HG03571 (cell line): ENCODE measurements around the gene ADGRF1.
"Not testable (repeated sequence)": the region's sequence is repeated elsewhere in the genome, so short reads cannot be mapped to it uniquely, and the experiment has no call there.

ENCODE experiments used
- ATAC-seq: cut with Tn5 transposase; IDR thresholded peaks from one replicate; pipeline ENCODE4 v1.9.1; 2021; ENCODE audit not compliant: unreplicated experiment

ADGRF1 gene

DNA sequence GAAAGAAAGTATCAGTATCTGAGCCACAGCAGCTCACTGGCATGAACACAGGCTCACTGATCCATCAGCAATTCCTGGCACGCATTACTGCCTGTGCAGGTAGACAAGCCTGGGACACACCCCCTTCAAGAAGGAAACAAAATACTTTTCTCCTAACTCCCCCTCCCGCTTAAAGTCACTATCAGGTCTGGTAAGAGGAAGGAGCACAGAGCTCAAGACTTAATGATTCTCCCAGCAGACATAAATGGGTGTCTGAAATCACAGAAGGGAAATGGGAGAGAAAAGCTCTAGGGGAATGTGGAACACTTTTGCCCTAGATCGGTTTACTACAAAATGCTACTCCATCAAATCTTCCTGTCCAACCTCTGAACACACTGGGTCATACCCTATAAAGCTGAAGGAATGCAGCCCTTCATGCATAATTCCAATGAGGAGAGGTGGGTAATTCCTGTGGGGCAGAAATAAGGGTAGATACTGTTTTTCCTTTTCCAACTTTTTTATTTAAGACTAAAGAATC, at the start of gene ADGRF1:
TSS of gene ADGRF1 (minus strand) at position 58 of the 517 bp plus-strand sequence. CDS start 13,271 bp downstream, outside the sequence.
- no peak for ATAC-seq

DNA sequence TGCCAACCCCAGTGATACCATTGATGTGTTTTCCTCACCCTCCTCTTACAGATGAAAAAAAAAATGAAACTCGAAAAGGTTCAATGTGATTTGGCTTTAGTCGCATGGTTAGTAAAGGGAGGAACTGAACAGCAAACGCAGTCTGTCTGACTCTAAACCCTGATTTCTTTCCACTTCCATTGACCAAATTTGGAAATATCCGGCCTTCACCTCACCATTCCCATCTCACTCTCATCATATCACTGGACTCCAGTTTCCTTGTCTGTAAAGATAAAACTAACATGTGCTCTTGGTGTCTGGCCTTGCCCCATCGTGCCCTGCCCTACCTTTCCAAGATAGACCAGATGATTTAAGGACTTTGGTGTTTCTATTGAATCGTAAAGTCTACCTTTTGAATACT, 48.7 kb upstream of the ADGRF1 start:
- no peak for ATAC-seq

DNA sequence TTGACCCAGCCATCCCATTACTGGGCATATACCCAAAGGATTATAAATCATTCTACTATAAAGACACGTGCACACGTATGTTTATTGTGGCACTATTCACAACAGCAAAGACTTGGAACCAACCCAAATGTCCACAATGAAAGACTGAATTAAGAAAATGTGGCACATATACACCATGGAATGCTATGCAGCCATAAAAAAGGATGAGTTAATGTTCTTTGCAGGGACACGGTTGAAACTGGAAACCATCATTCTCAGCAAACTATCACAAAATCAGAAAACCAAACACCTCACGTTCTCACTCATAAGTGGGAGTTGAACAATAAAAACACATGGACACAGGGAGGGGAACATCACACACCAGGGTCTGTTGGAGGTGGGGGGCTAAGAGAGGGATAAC, 47.3 kb upstream of the ADGRF1 start:
- not testable (repeated sequence) for ATAC-seq

DNA sequence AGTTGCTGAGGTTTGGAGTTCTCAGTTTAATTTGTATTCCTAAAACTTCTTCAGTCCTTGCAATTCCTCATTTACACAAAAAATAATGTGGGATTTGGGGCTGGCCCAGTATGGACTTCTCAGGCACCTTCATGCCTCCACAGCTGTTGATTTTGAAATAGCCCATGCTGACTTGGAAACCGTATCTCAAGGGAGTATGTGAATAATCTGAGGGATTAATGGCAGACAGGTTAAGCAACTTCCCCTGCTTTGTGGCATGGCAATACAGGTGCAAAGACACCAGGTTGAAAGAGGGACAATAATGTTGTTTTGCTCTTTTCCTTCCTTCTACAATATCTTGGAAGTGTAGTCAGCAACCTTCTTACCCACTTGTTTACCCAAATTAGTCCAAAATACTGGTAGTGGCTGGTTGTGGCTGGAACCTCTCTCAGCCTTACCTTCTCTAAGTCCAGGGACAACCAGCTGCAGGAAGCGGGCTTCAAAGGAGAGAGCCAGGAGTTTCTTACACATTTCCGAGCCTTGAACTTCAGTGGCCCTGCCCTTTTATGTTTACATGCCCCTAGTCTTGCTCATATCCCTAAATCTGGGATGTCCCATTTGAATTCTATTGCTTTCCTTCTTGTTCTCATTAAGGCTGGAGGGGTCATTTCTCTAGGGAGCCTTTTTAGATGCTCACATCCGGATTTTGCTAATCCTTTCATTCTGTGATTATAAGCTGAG, 44.1 kb upstream of the ADGRF1 start:
- no peak for ATAC-seq

DNA sequence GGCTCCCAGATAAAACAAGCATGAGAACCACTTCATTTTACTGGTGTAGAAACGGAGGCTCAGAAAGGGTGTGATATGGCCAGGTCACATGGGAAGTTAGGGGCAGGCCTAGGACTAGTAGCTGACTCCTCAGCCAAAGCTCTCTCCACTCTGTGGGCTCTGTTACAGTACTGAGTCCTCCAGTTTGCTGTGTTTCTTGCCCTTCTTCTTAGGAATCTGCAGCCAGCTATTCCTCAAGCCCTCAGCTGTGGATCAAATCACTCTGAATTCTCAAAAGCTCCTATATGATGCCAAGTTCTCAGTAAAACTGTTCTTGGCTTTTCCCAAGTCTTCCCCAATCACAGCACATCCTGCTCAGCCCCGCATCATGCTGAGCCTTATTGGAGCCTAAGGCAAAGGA, 42.5 kb upstream of the ADGRF1 start:
- ATAC-seq = no peak

DNA sequence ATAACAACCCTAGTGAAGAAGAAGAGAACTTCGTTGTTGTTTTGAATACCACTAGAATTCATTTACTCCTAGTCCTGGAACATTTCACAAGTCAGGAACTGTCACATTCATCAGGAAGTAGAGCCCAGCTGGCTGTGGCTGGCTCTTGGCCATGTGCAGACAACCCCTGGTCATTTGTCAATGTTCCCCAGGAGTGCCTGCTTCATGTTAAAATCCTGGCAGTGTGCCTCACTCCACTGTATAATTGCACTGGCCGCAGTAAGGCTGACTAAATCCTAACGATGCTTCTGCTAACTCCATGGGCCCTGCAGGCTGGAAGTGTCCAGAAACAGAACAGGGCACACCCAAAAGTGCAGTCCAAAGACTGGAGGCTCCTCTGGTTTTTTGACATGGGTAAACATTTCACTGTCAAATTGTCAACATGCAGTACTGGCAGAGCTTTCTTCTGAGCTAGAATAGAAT, 41.5 kb upstream of the ADGRF1 start:
- ATAC-seq = no peak

DNA sequence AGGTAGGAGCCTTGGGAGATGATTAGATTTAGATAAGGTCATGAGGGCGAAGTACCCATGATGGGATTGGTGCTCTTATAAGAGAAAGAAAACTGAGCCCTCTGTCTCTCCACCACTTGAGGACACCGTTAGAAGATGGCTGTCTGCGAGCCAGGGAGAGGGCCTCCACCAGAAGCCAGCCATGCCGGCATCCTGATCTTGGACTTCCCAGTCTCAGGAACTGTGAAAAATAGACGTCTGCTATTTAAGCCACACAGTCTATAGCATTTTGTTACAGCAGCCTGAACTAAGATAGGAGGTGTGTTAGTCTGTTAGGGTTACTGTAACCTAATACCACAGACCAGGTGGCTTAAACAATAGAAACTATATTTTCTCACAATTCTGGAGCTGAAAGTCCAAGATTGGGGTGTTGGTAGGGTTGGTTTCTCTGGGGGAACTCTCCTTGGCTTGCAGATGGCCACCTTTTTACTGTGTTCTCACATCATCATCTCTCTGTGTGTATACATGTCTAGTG, 38.0 kb upstream of the ADGRF1 start:
- no peak for ATAC-seq

DNA sequence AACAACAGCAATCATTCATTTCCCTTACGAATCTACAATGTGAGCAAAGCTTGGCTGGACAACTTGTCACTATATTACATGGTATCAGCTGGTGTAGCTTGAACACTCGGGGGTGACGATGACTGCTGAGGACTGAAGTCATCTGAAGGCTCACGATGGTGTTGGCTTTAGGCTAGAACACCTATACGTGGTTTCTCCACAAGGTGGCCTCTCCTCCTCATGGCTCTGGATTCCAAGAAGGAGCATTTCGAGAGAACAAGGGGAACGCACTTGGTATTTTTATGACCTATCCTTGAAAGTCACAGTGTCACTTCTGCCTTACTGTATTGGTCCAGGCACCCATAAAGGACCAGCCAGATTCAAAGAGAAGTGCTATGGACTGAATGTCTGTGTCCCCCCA, 37.5 kb upstream of the ADGRF1 start:
- no peak for ATAC-seq

DNA sequence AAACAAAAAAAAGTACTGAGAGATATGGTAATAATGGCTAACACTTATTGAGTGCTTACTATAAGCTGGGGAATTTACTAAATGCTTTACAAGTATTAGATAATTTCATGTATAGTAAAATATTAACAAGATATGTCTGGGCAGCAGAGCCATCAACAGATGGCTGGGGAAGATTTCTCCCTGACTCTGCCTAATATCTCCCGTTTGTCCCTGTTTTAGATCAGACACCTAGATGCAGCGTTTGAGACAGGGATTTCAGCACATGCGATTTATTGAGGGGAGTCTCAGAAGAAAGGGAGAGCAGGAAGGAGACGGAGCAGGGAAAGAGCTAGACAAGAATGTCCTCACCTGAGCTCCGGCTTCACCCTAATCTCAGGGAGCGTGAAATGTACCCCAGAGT, 36.9 kb upstream of the ADGRF1 start:
- ATAC-seq = no peak

DNA sequence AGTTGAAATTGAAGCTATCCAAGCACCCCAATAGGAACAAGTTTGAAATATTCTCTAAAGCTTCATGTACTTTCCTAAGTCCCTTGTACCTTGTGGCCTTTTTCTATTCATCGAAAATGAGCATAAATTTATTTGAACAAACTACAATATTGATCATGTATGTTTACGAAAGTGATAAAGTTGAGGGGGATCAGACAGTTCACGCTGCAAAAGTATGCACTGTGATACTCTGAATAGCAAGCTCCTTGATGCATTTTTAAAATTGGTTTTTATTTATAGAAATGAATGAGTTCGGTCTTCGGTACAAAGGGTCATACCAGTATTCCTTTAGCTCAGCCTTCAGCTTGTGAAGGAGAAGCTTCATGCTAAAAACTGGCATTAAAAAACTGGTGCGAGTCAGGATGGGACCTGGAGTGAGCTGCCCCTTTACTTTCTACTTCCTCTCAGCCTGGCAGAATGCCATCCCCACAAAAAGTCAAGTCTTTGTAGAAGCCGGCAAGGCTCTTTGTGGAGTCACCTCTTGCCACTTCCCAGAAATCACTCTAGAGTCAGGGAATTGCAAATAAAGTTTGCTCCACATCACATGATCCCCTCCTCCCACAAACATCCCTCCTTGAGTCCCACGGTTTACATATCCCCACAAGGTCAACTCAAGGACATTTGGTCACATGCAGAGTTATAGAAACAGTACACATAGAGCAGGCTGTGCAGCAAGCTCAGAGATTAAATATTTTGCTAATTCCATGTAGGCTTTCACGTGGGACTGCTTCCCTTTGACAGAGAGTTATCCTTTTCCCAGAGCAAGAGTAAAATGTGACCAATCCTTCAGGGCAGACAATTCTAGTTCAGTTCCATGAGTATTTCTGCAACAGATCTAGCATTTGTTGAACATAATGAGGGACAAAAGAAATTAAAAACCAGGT, 34.6 kb upstream of the ADGRF1 start:
- ATAC-seq = no peak

DNA sequence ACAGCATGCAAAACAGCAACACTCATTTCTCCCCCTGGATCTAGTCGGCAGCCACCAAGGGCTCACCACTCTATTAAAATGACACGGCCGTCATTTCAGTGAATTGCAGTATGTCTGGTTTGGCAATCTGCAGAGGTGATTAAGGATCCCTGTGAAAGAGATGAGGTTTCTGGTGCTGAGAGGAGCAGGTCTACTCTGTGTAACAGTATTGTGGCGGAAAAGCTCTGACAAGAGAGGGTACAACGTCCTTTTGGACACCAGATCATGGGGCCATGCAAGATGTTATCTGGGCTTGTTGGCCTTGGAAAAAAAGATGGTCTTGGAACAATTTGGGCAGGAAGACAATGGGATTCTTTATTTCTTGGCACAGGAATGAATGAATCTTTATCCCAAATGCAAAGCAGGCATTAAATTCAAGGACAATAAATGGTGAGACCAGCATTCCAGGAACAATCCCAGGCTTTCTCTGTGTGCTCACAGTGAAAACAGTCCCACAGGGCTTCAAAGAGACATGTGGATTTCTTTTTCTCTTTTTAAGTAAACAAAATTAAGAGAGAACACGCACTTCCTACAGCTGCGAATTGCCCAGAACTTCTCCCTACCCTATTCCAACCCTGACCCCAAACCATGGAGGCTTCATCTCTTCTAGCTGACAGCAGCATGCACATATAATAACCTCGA, 33.7 kb upstream of the ADGRF1 start:
- no peak for ATAC-seq

DNA sequence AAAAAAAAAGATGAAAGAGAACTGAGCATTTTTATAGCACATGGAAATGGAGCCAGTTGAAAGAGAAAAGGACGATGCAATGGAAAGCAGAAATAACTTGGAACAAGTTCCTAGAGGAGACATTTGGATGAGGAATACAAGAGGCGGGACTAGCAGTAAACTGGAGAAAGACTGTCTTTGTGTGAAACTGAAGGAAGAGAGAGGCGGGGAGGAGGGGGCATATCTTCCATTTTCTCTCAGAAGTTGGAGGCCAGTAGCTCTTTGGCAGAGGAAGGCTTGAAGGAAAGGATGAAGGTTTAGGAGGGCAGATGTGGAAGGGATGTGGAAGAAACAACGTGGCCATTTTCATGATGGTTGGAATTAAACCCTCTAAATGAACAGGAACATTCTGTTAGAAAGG, 33.0 kb upstream of the ADGRF1 start:
- ATAC-seq = no peak

DNA sequence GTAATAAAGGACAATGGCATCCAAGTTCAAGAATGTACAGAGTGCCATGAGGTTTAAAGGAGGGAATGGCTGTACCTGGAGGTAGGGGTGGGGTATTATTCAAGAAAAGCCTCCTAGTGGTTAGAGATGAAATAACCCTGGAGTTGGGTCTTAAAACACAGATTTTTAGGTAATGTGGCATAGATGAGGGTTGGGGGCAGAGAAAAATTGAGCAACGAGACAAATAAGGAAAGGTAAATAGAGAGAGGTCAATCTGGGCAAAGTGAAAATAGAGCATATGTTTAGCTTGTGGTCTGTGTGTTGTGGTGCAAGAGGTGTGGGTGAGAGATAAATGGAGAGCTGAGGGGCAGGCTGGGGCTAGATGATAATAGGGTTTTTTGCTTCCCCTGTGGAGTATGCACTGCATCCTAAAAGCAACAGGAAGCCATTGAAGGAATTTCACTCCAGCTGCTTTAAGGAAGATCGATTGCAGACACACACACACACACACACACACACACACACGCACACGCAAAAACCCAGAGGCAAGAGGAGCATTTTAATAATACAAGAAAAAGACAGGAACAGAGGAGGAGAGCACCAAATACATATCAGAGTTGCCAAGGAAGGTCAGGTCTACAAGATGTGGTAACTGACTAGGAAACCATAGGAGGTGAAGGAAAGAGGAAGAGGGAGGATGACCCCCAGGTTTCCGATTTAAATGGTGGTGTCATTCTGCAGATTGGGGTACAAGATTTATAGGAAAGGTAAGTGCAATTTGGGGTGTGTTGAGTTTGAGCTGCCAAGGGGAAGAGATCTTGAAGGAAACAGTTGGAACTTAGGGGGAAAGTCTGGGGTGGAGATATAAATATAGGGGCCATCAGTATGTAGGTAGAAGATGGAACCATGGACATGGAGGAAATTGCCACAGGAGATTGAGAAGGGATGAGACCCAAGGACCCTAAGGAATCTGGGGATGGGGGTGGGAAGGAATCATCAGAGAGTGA, 31.3 kb upstream of the ADGRF1 start:
- ATAC-seq = no peak

DNA sequence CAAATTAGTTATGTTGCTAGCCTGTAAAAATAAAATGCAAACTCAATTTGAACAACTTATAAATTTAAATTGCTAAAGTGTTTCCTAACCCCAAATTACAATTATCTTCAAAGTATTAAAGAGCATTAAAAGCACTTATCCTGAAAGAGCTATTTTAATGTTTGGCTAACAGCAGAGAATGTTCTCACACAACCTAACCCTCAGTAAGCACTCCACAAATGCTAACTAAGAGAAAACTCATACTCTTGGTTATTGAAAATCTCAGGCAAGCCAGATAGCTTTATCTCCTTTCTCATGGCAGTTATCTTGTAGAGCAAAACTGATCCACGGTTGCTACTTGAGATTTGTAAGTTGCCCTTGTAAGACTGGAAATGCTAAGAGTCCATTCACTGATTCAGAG, 30.5 kb upstream of the ADGRF1 start:
- no peak for ATAC-seq

DNA sequence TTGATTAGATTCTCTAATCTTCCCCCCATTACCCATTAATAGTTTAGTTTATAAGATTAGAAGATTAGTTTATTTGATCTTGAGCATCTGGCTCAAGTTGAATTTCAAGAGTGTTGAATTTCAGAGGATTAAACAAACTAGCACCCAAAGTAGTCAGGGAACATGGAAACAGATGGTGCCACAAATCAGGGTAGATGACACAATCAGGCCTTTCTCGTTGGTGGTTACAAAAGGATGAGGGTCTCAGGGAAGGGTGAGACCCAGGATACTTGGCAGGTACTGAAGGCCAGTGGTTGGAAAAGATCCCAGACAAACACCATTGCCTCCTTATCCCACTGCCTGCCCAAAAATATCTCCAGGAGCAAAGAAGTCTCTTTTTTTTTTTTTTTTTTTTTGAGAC, 29.5 kb upstream of the ADGRF1 start:
- no peak for ATAC-seq

DNA sequence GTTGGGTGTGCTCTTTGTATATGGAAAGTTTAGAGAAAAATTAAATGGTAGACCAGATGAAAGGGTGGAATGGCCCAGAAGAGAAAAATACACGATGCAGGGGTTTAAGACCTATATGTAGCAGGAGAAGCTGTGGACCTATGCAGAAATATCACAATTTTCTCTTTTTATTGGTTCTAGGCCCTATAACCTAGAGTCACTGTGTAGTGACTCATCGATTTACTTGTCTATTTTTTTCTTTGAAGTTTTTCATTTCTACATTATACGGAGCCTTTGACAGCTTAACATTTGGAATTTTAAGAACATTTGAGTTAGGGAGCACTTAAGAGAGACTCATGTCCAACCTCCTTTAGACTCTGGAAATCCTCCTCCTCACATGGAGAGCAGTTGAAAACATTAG, 28.3 kb upstream of the ADGRF1 start:
- no peak for ATAC-seq

DNA sequence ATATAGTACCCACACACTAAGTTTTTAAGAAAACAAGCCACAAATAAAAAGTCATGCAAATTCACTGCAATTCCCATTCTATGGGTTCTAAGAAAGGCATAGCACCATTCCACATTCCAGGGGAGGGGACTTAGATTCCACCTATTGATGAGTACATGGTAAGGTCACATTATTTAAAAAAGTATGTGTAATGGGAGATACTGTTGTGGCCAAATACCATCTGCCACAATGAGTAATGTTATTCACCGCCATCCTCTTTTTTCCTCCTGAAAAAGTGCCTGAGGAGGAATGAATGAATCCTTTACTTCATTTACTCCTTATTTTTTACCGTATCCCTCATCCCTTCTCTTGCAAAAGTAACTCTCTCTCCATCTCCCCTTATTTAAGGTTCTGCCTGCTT, 27.0 kb upstream of the ADGRF1 start:
- no peak for ATAC-seq

DNA sequence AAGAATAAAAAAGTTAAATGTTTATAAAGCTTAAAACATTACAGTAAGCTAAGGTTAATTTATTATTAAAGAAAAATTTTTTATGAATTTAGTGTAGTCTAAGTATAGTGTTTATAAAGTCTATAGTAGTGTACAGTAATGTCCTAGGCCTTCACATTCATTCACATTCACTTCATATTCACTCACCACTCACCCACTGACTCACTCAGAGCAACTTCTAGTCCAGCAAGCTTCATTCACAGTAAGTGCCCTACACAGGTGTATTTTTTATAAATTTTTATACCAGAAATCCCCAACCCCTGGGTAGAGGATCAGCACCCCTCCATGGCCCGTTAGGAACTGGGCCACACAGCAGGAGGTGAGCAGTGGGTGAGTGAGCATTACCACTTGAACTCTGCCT, 24.3 kb upstream of the ADGRF1 start:
- ATAC-seq = no peak

DNA sequence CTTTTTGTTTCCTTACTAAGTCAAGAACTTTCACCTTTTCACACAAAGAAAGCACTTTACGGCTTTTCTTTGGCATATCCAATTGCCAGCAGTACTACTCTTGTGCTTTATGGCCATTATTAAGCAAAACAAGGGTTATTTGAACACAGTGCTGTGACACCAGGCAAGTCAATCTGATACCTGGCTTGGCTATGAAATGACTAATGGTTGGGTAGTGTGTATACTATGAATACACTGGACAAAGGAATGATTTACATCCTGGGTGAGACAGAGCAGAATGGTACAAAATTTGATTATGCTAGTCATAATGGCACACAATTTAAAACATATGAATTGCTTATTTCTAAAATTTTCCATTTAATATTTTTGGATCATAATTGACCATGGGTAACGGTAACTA, 22.1 kb upstream of the ADGRF1 start:
- no peak for ATAC-seq

DNA sequence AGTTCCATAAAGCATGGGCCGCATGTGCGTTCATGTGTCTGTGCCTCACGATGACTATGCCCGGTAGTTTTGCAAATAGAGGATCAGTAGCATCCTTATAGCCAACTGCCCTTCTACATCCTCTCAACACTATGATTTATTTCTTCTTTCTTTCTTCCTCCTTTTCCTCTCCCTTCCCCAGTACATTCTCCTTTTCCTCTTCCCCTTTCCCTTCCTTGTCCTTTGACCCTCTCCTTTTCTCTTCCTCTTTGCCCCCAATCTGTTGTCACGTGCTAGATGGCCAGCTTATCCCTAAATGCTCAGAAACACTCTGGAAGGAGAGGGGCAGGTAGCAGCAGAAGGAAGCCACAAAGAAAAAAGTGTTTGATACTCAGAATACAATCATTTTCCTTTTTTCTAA, 20.2 kb upstream of the ADGRF1 start:
- ATAC-seq = no peak
